GM03348 (cell line): Measurements from ENCODE around the gene CDS2.

Experiments
- DNase-seq: peaks from one replicate; pipeline ENCODE4 v3.0.0; 2012; ENCODE audit warnings: low spot score

Gene CDS2

GRCh38 chr20:5153612-5154542 lies 27.1 kb downstream of the CDS2 start:
- no peak for DNase-seq

- no peak for DNase-seq
Measured at GRCh38 chr20:5154543-5154925, 27.7 kb downstream of the CDS2 start.

GRCh38 chr20:5155404-5155803 lies 28.6 kb downstream of the CDS2 start:
- no peak for DNase-seq

- no peak for DNase-seq
Measured at GRCh38 chr20:5156675-5157448, 30.1 kb downstream of the CDS2 start.

GRCh38 chr20:5159928-5160327 lies 33.1 kb downstream of the CDS2 start:
- DNase-seq = no peak

- DNase-seq = no peak
Measured at GRCh38 chr20:5160882-5161281, 34.1 kb downstream of the CDS2 start.

- DNase-seq = no peak
Measured at GRCh38 chr20:5161536-5162164, 34.8 kb downstream of the CDS2 start.

GRCh38 chr20:5164645-5165625 lies 38.1 kb downstream of the CDS2 start:
- no peak for DNase-seq

GRCh38 chr20:5168651-5169396 lies 42.0 kb downstream of the CDS2 start:
- DNase-seq = peak; percentile 77

- DNase-seq = no peak
Measured at GRCh38 chr20:5170341-5170740, 43.5 kb downstream of the CDS2 start.

- no peak for DNase-seq
Measured at GRCh38 chr20:5171064-5171789, 44.4 kb downstream of the CDS2 start.

GRCh38 chr20:5171790-5172164 lies 45.0 kb downstream of the CDS2 start:
- no peak for DNase-seq

- no peak for DNase-seq
Measured at GRCh38 chr20:5172167-5172601, 45.4 kb downstream of the CDS2 start.

- DNase-seq = no peak
Measured at GRCh38 chr20:5172903-5173463, 46.2 kb downstream of the CDS2 start.

- no peak for DNase-seq
Measured at GRCh38 chr20:5173751-5174150, 46.9 kb downstream of the CDS2 start.

- DNase-seq = no peak
Measured at GRCh38 chr20:5177071-5177470, 50.3 kb downstream of the CDS2 start.

GRCh38 chr20:5178046-5178445 lies 51.2 kb downstream of the CDS2 start:
- no peak for DNase-seq

- no peak for DNase-seq
Measured at GRCh38 chr20:5180421-5180820, 53.6 kb downstream of the CDS2 start.

GRCh38 chr20:5180933-5181332 lies 54.1 kb downstream of the CDS2 start:
- no peak for DNase-seq

GRCh38 chr20:5181492-5181891 lies 54.7 kb downstream of the CDS2 start:
- DNase-seq = no peak
